ENCODE measurements around the gene KLKB1.

Gene KLKB1

GRCh38 chr4:186307916-186308315 lies 80.6 kb downstream of the KLKB1 start:
- DNase-seq (ENCODE audit: low spot score), result peak; percentile 5
